OCI-LY7 (cell line): ENCODE measurements around the gene CIZ1.

Experiments used
- CTCF ChIP-seq: fragments of 200-600 bp; sonication (generic); conservative IDR thresholded peaks from 2 replicates; pipeline ENCODE4 v1.5.1; 2014; ENCODE audit warnings: mild to moderate bottlenecking, antibody characterized with exemption, low read length, moderate library complexity, mixed read lengths
- EZH2phosphoT487 ChIP-seq: fragments of 200-600 bp; sonication (generic); IDR thresholded peaks from 2 replicates; pipeline ENCODE4 v1.6.1; 2018; ENCODE audit warnings: low read depth, borderline replicate concordance, mild to moderate bottlenecking, mixed run types, antibody characterized with exemption, low read length, moderate library complexity, mixed read lengths

- TF ChIP-seq CTCF (no peak), EZH2phosphoT487 (no peak)
Measured at GRCh38 chr9:128185979-128186965, 5.1 kb downstream of the CIZ1 start.
